ENCODE results near the gene NCAPG2.
A peak's percentile ranks its signal among the peaks of the same experiment; 100 is the strongest.

NCAPG2 gene

GRCh38 chr7:158733775-158734494, 29.3 kb upstream of the NCAPG2 start:
- peak; percentile 31 for DNase-seq

GRCh38 chr7:158733220-158733519, 28.6 kb upstream of the NCAPG2 start:
- DNase-seq = no peak

- no peak for DNase-seq
Observed at GRCh38 chr7:158732494-158733219, 28.1 kb upstream of the NCAPG2 start.

- no peak for DNase-seq
Observed at GRCh38 chr7:158731761-158732160, 27.2 kb upstream of the NCAPG2 start.

- no peak for DNase-seq
Observed at GRCh38 chr7:158730383-158731346, 26.1 kb upstream of the NCAPG2 start.

- no peak for DNase-seq
Observed at GRCh38 chr7:158729646-158730382, 25.2 kb upstream of the NCAPG2 start.

GRCh38 chr7:158728911-158729645, 24.5 kb upstream of the NCAPG2 start:
- no peak for DNase-seq

- DNase-seq = no peak
Observed at GRCh38 chr7:158727690-158728089, 23.1 kb upstream of the NCAPG2 start.

- DNase-seq = no peak
Observed at GRCh38 chr7:158726277-158726807, 21.7 kb upstream of the NCAPG2 start.

- no peak for DNase-seq
Observed at GRCh38 chr7:158725506-158725800, 20.8 kb upstream of the NCAPG2 start.

- DNase-seq = no peak
Observed at GRCh38 chr7:158724658-158725505, 20.3 kb upstream of the NCAPG2 start.

GRCh38 chr7:158723714-158724385, 19.2 kb upstream of the NCAPG2 start:
- DNase-seq = no peak

- DNase-seq = no peak
Observed at GRCh38 chr7:158723266-158723665, 18.7 kb upstream of the NCAPG2 start.

GRCh38 chr7:158722574-158723237, 18.1 kb upstream of the NCAPG2 start:
- no peak for DNase-seq

- peak; percentile 31 for DNase-seq
Observed at GRCh38 chr7:158720112-158720511, 15.5 kb upstream of the NCAPG2 start.

- DNase-seq = no peak
Observed at GRCh38 chr7:158716802-158717201, 12.2 kb upstream of the NCAPG2 start.

GRCh38 chr7:158710651-158711102, 6.1 kb upstream of the NCAPG2 start:
- DNase-seq = peak; percentile 96

GRCh38 chr7:158707610-158708009, 3.0 kb upstream of the NCAPG2 start:
- DNase-seq = peak; percentile 26

GRCh38 chr7:158706710-158707590, 2.3 kb upstream of the NCAPG2 start:
- no peak for DNase-seq

All from hematopoietic multipotent progenitor cell treated with erythropoietin and hydrocortisone succinate and interleukin-3 and kit ligand, for 6 days (in vitro differentiated cells).